Fibroblast of villous mesenchyme (primary cell): ENCODE measurements around the gene NPR2. TPM values are rescaled to one million over a fixed set of nuclear protein-coding genes. Genes with fewer than 3 reads are reported as not detected.

Source experiments
- DNase-seq: peaks from one replicate; pipeline ENCODE4 v3.0.0-alpha.2; 2010; ENCODE audit warnings: low read depth
- H3K4me3 ChIP-seq: 2 replicates; pipeline ENCODE4 v1.5.1; 2011; ENCODE audit warnings: low read depth, mild to moderate bottlenecking, low read length
- total RNA-seq: library from RNA; depleted of rRNA; stranded (reverse); fragments of >200 nt; gene quantifications from 2 replicates; pipeline ENCODE4 v1.2.3, GENCODE V29; 2012
- TF ChIP-seq, protein P1 (sequence below): IDR thresholded peaks from 2 replicates; pipeline ENCODE4 v1.5.1; 2012; ENCODE audit warnings: low read depth, mild to moderate bottlenecking, low read length; ENCODE audit not compliant: insufficient read depth

Gene NPR2
- total RNA-seq: 16.4 and 19.9 TPM in 2 replicates

DNA sequence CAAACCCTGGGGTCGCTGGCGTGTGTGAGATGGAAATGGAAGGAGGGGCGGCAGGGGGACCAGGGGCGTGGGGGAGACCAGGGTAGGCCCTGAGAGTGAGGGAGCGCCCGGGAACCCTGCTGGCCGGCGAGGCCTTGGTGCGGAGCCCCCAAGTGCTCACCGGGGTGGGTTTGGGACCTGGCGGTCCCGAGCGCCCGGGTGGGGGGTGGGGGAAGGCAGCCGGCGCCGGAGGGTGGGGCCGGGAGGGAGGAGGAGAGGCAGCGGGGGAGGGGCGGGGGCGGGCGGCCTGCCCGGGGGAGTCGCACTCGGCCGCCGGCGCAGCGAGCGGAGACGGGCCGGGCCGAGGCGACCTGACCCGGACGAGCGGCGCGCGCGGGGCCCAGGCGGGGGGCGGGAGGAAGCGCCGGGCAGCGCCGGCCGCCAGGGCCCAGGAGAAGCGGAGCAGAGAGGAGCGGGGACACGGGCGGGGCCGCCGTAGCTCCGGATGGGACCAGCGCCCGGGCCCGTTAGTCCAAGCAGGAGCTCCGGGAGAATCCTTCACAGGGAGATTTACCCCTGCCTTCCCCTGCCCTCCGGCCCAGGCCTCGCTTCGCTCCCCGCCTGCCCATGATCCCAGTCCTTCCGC, at the start of gene NPR2:
NPR2 (plus strand) TSS at position 295 of the 625 bp plus-strand sequence. CDS start 818 bp downstream, outside the sequence.
- TF ChIP-seq, protein P1, sequence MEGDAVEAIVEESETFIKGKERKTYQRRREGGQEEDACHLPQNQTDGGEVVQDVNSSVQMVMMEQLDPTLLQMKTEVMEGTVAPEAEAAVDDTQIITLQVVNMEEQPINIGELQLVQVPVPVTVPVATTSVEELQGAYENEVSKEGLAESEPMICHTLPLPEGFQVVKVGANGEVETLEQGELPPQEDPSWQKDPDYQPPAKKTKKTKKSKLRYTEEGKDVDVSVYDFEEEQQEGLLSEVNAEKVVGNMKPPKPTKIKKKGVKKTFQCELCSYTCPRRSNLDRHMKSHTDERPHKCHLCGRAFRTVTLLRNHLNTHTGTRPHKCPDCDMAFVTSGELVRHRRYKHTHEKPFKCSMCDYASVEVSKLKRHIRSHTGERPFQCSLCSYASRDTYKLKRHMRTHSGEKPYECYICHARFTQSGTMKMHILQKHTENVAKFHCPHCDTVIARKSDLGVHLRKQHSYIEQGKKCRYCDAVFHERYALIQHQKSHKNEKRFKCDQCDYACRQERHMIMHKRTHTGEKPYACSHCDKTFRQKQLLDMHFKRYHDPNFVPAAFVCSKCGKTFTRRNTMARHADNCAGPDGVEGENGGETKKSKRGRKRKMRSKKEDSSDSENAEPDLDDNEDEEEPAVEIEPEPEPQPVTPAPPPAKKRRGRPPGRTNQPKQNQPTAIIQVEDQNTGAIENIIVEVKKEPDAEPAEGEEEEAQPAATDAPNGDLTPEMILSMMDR: no peak
- DNase-seq: peak; percentile 42
- peak within 1 kb of the TSS; percentile 60 for H3K4me3 ChIP-seq

DNA sequence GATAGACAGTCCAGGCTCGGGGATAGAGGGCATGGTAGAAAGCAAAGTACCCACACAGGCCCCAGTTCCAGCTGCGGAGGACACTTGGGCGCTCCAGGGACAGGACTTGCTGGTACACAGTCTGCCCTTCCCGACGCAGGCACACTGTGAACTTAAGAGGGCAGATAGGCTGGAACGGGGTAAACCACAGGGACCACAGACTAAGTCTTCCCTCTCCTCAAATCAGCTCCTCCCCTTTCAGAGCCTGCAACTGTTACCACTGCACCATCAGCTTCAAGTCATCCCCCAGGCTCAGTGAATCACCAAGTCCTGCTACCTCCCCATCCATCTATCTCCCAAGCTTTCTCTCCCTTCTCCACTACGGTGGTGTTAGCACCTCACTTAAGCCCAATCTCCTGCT, 49.7 kb upstream of the NPR2 start:
- TF ChIP-seq, protein P1: no peak
- no peak overlapping the region for H3K4me3 ChIP-seq
- DNase-seq: no peak

DNA sequence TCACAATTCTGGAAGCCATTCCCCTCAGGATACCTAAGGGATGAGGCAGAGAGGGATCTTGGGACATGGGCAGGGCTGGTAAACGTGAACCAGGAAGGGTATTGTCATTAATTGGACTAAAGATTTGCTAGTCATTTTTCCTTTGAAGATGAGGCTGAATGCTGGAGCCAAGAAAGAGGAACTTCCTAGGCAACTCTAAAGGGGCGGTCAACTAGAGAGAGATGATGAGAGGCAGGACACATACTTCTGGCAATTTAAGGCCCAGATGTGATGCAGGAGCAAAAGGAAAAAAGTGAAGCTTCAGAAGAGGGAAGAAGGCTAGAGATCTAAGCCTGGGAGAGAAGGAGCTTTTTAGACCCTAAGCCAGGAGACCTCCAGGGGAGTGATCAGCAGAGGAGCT, 47.9 kb upstream of the NPR2 start:
- no peak overlapping the region for H3K4me3 ChIP-seq
- no peak for DNase-seq
- TF ChIP-seq, protein P1: no peak

DNA sequence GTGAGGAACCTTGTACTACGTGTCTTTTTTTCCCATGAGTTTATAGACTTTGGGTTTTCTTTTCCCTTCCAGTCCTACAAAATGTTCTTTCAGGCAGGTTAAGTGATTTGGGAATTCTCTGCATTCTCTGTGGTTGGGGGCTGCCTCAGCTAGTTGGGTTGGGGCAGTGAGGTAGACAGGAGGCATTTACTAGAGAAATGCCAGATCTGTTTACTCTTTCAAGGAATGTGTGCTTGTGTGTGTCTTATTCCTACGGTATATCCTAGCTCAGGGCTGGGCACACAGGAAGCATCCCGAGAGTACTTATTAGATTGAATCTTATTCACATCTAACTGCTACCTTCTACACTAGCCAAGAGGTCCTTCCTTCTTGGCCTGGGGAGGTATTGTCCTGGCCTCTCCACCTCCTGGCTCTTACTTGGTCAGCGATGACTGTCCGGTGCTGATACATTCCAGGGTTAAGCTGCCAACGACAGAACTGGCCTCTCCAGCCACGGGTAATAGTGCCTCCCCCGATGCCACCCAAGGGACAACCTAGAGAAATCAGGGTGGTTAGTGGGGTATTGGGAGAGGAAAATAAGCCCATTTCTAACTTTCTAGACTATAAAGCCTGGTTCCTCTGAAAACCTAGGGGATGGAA, 47.4 kb upstream of the NPR2 start:
- TF ChIP-seq, protein P1: no peak
- H3K4me3 ChIP-seq: no peak overlapping the region

DNA sequence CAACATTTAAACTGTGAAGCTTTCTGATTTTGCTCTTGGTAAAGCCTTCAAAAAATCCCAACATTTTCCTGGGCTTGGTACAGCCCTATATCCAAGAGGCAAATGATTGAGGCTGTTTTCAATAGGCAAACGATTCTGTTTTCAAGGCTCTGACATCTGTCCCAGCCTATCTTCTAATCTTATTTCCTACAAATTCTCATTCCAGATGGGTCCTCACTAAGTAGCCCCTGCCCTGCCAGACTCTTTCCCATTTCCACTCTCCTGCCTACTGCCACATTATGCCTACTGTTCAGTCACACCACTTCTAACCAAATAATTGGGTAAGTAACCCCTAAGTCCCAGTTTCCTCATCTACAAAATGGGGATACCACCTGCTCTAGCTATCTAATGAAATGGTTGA, 45.8 kb upstream of the NPR2 start:
- TF ChIP-seq, protein P1: no peak
- no peak overlapping the region for H3K4me3 ChIP-seq
- no peak for DNase-seq

More for the DNA sequence above, 47.4 kb upstream of the NPR2 start:
- DNase-seq: no peak

DNA sequence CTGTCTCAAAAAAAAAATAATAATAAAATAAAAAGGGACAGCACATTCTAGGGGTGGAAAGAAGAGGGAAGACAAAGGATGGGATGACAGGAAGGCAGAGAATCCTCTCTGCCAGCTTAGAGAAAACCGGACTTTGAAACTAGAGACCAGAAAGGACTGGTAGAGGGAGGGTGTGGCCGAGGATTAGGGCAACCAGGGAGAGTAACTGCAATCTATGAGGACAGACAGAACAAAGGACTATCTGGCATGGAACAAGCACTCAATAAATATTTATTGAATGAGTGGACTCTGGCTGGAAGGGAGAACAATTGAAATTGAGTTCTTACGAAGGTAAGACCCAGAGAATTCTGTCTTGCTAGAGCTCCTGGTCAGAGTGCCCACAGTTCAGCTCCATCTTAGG, 44.8 kb upstream of the NPR2 start:
- TF ChIP-seq, protein P1: no peak
- H3K4me3 ChIP-seq: peak overlapping the region; percentile 91
- DNase-seq: no peak
